Measurements from ENCODE around the gene LIPC.

The LIPC gene

GRCh38 chr15:58392611-58393161 is 39.1 kb upstream of the LIPC start:
- Histone ChIP-seq H3K9me3 (ENCODE audit: control insufficient read depth in 1 of 2, low read length in 2 of 2) (no peaks in the 10 kb centered on the region), H3K4me1 (ENCODE audit: control insufficient read depth in 1 of 2, insufficient read depth in 2 of 2, low read length in 2 of 2) (no peaks in the 10 kb centered on the region), H3K36me3 (ENCODE audit: control insufficient read depth in 1 of 2, insufficient read depth in 2 of 2, low read length in 2 of 2) (no peaks in the 10 kb centered on the region), H3K27me3 (ENCODE audit: low read depth, low read length) (no peaks in the 10 kb centered on the region), H3K4me3 (ENCODE audit: low read depth in 1 of 2, low read length in 2 of 2) (no peak overlapping the region), H3K27ac (ENCODE audit: low read length) (no peak overlapping the region)

- Histone ChIP-seq H3K36me3 (ENCODE audit: control insufficient read depth in 1 of 2, insufficient read depth in 2 of 2, low read length in 2 of 2) (no peaks in the 10 kb centered on the region), H3K4me3 (ENCODE audit: low read depth in 1 of 2, low read length in 2 of 2) (no peak overlapping the region), H3K9me3 (ENCODE audit: control insufficient read depth in 1 of 2, low read length in 2 of 2) (no peaks in the 10 kb centered on the region)
Observed at GRCh38 chr15:58393241-58393662, 38.5 kb upstream of the LIPC start.

GRCh38 chr15:58396181-58396580 is 35.6 kb upstream of the LIPC start:
- H3K4me1 ChIP-seq (ENCODE audit: control insufficient read depth in 1 of 2, insufficient read depth in 2 of 2, low read length in 2 of 2): no peaks in the 10 kb centered on the region
- no peaks in the 10 kb centered on the region for H3K9me3 ChIP-seq (ENCODE audit: control insufficient read depth in 1 of 2, low read length in 2 of 2)
- H3K27me3 ChIP-seq (ENCODE audit: low read depth, low read length): no peaks in the 10 kb centered on the region
- no peaks in the 10 kb centered on the region for H3K36me3 ChIP-seq (ENCODE audit: control insufficient read depth in 1 of 2, insufficient read depth in 2 of 2, low read length in 2 of 2)
- no peak overlapping the region for H3K4me3 ChIP-seq (ENCODE audit: low read depth in 1 of 2, low read length in 2 of 2)
- no peak overlapping the region for H3K27ac ChIP-seq (ENCODE audit: low read length)

More at GRCh38 chr15:58393241-58393662, 38.5 kb upstream of the LIPC start:
- Histone ChIP-seq H3K27me3 (ENCODE audit: low read depth, low read length) (no peaks in the 10 kb centered on the region), H3K27ac (ENCODE audit: low read length) (no peak overlapping the region), H3K4me1 (ENCODE audit: control insufficient read depth in 1 of 2, insufficient read depth in 2 of 2, low read length in 2 of 2) (no peaks in the 10 kb centered on the region)

DNA sequence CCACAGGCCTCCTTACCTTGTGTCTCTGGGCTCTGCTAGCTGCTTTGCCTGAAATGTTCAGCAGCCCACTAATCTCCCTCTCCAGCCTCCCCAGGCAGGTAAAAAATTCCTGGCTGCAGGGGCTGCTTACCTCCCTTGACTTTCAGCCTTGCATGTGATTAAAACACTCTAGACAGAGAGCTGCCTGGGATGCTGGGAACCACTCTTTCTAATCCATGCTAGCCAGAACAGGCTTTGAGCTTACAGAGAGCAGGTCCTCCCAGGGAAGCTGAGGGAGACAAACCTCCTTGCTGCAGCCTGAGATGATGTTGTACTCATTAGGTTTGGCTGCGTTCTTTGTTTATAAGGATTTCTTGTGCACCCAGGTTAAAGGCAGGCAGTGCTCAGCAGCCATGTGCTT is 33.7 kb upstream of the LIPC start:
- no peaks in the 10 kb centered on the region for H3K4me1 ChIP-seq (ENCODE audit: control insufficient read depth in 1 of 2, insufficient read depth in 2 of 2, low read length in 2 of 2)
- H3K27me3 ChIP-seq (ENCODE audit: low read depth, low read length): no peaks in the 10 kb centered on the region
- no peaks in the 10 kb centered on the region for H3K9me3 ChIP-seq (ENCODE audit: control insufficient read depth in 1 of 2, low read length in 2 of 2)
- no peak overlapping the region for H3K27ac ChIP-seq (ENCODE audit: low read length)
- no peaks in the 10 kb centered on the region for H3K36me3 ChIP-seq (ENCODE audit: control insufficient read depth in 1 of 2, insufficient read depth in 2 of 2, low read length in 2 of 2)
- no peak overlapping the region for H3K4me3 ChIP-seq (ENCODE audit: low read depth in 1 of 2, low read length in 2 of 2)

DNA sequence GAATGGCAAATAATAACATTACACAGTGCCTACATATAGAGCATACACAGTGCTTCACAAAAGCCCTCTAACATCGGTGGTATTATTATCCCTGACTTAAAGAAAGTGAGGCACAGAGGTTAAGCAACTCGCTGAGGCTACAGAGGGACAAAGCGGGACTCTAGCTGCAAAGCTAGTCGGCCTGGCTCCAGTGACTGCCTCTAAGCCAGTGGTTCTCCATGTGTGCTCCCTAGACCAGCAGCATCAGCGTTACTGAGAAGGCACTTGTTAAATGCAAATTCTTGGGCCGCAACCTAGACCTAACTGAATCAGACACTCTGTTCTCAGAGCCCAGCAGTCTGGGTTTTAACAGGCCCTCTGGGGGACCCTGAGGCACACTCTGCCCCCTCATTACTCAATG is 33.1 kb upstream of the LIPC start:
- Histone ChIP-seq H3K27ac (ENCODE audit: low read length) (no peak overlapping the region), H3K27me3 (ENCODE audit: low read depth, low read length) (no peaks in the 10 kb centered on the region), H3K9me3 (ENCODE audit: control insufficient read depth in 1 of 2, low read length in 2 of 2) (no peaks in the 10 kb centered on the region), H3K4me1 (ENCODE audit: control insufficient read depth in 1 of 2, insufficient read depth in 2 of 2, low read length in 2 of 2) (no peaks in the 10 kb centered on the region), H3K4me3 (ENCODE audit: low read depth in 1 of 2, low read length in 2 of 2) (no peak overlapping the region), H3K36me3 (ENCODE audit: control insufficient read depth in 1 of 2, insufficient read depth in 2 of 2, low read length in 2 of 2) (no peaks in the 10 kb centered on the region)

GRCh38 chr15:58399739-58400138 is 32.1 kb upstream of the LIPC start:
- H3K4me3 ChIP-seq (ENCODE audit: low read depth in 1 of 2, low read length in 2 of 2): no peak overlapping the region
- no peaks in the 10 kb centered on the region for H3K36me3 ChIP-seq (ENCODE audit: control insufficient read depth in 1 of 2, insufficient read depth in 2 of 2, low read length in 2 of 2)
- no peaks in the 10 kb centered on the region for H3K27me3 ChIP-seq (ENCODE audit: low read depth, low read length)
- H3K9me3 ChIP-seq (ENCODE audit: control insufficient read depth in 1 of 2, low read length in 2 of 2): no peaks in the 10 kb centered on the region
- H3K4me1 ChIP-seq (ENCODE audit: control insufficient read depth in 1 of 2, insufficient read depth in 2 of 2, low read length in 2 of 2): no peaks in the 10 kb centered on the region
- no peak overlapping the region for H3K27ac ChIP-seq (ENCODE audit: low read length)

- no peak overlapping the region for H3K27ac ChIP-seq (ENCODE audit: low read length)
Observed at GRCh38 chr15:58401276-58401675, 30.5 kb upstream of the LIPC start.

GRCh38 chr15:58401991-58402649 is 29.7 kb upstream of the LIPC start:
- H3K27me3 ChIP-seq (ENCODE audit: low read depth, low read length): no peaks in the 10 kb centered on the region
- no peaks in the 10 kb centered on the region for H3K4me1 ChIP-seq (ENCODE audit: control insufficient read depth in 1 of 2, insufficient read depth in 2 of 2, low read length in 2 of 2)
- no peaks in the 10 kb centered on the region for H3K36me3 ChIP-seq (ENCODE audit: control insufficient read depth in 1 of 2, insufficient read depth in 2 of 2, low read length in 2 of 2)
- no peak overlapping the region for H3K27ac ChIP-seq (ENCODE audit: low read length)
- no peaks in the 10 kb centered on the region for H3K9me3 ChIP-seq (ENCODE audit: control insufficient read depth in 1 of 2, low read length in 2 of 2)
- no peak overlapping the region for H3K4me3 ChIP-seq (ENCODE audit: low read depth in 1 of 2, low read length in 2 of 2)

More at GRCh38 chr15:58401276-58401675, 30.5 kb upstream of the LIPC start:
- Histone ChIP-seq H3K4me1 (ENCODE audit: control insufficient read depth in 1 of 2, insufficient read depth in 2 of 2, low read length in 2 of 2) (no peaks in the 10 kb centered on the region), H3K27me3 (ENCODE audit: low read depth, low read length) (no peaks in the 10 kb centered on the region), H3K36me3 (ENCODE audit: control insufficient read depth in 1 of 2, insufficient read depth in 2 of 2, low read length in 2 of 2) (no peaks in the 10 kb centered on the region), H3K4me3 (ENCODE audit: low read depth in 1 of 2, low read length in 2 of 2) (no peak overlapping the region), H3K9me3 (ENCODE audit: control insufficient read depth in 1 of 2, low read length in 2 of 2) (no peaks in the 10 kb centered on the region)

- Histone ChIP-seq H3K27ac (ENCODE audit: low read length) (no peak overlapping the region), H3K9me3 (ENCODE audit: control insufficient read depth in 1 of 2, low read length in 2 of 2) (no peaks in the 10 kb centered on the region), H3K27me3 (ENCODE audit: low read depth, low read length) (no peaks in the 10 kb centered on the region), H3K36me3 (ENCODE audit: control insufficient read depth in 1 of 2, insufficient read depth in 2 of 2, low read length in 2 of 2) (no peaks in the 10 kb centered on the region), H3K4me1 (ENCODE audit: control insufficient read depth in 1 of 2, insufficient read depth in 2 of 2, low read length in 2 of 2) (no peaks in the 10 kb centered on the region), H3K4me3 (ENCODE audit: low read depth in 1 of 2, low read length in 2 of 2) (no peak overlapping the region)
Observed at GRCh38 chr15:58403581-58403980, 28.2 kb upstream of the LIPC start.

DNA sequence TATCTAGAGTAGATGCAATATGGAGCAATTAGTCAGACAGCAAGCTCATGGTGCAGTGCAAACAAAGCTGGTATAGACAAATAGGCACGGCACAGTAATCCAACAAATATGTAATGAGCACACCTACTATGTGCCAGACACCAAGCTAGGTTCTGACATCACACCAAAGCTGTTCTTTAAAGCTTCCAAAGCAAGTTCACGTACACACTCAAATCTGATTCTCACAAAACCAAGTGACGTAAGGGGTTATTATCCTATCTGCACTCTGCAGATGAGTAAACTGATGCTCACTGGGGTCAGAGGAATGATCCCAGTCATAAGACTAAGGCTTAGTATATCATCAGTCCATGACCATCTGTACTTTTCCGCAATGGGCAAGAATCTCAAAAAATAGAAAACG is 27.8 kb upstream of the LIPC start:
- no peaks in the 10 kb centered on the region for H3K9me3 ChIP-seq (ENCODE audit: control insufficient read depth in 1 of 2, low read length in 2 of 2)
- H3K4me1 ChIP-seq (ENCODE audit: control insufficient read depth in 1 of 2, insufficient read depth in 2 of 2, low read length in 2 of 2): no peaks in the 10 kb centered on the region
- H3K36me3 ChIP-seq (ENCODE audit: control insufficient read depth in 1 of 2, insufficient read depth in 2 of 2, low read length in 2 of 2): no peaks in the 10 kb centered on the region
- H3K27ac ChIP-seq (ENCODE audit: low read length): no peak overlapping the region
- no peaks in the 10 kb centered on the region for H3K27me3 ChIP-seq (ENCODE audit: low read depth, low read length)
- H3K4me3 ChIP-seq (ENCODE audit: low read depth in 1 of 2, low read length in 2 of 2): no peak overlapping the region

DNA sequence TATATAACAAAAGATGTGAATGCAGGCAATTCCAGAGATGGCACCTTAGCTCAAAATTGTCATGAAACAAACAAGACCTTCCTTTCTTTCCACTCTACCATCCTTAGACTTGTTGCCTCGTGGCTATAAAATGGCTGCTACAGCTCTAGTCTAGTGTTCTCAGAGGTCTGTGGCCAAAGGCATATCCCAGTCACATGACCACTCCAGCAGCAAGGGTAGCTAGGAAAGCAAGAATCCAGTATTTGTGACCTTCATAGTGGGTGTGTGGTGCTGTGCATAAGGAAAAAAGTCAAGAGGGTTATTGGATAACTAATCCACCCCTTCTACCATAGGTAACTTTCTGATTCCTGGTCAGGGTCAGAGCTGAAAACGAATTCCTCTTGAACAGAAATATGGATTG is 27.1 kb upstream of the LIPC start:
- H3K4me1 ChIP-seq (ENCODE audit: control insufficient read depth in 1 of 2, insufficient read depth in 2 of 2, low read length in 2 of 2): no peaks in the 10 kb centered on the region
- H3K9me3 ChIP-seq (ENCODE audit: control insufficient read depth in 1 of 2, low read length in 2 of 2): no peaks in the 10 kb centered on the region
- H3K27ac ChIP-seq (ENCODE audit: low read length): no peak overlapping the region
- H3K27me3 ChIP-seq (ENCODE audit: low read depth, low read length): no peaks in the 10 kb centered on the region
- no peak overlapping the region for H3K4me3 ChIP-seq (ENCODE audit: low read depth in 1 of 2, low read length in 2 of 2)
- H3K36me3 ChIP-seq (ENCODE audit: control insufficient read depth in 1 of 2, insufficient read depth in 2 of 2, low read length in 2 of 2): no peaks in the 10 kb centered on the region

DNA sequence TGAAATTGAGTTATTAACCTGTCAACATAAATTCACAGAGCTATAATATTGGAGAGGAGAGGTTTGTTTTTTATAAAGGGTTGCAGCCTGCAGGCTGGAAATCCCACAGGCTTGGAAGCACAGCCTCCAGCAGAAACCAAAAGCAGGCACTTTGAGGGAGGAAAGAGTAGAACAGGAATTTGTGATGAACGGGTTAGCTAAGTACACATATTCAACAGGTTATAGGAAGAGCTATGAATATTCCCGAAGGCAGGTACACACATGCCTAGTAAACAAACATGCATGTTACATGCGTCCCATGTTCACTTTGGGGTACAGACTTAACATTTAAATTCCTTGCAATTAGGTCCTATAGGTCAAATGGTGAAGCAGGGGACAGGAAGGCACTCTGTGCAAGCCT is 25.9 kb upstream of the LIPC start:
- Histone ChIP-seq H3K4me1 (ENCODE audit: control insufficient read depth in 1 of 2, insufficient read depth in 2 of 2, low read length in 2 of 2) (no peaks in the 10 kb centered on the region), H3K4me3 (ENCODE audit: low read depth in 1 of 2, low read length in 2 of 2) (no peak overlapping the region), H3K9me3 (ENCODE audit: control insufficient read depth in 1 of 2, low read length in 2 of 2) (no peaks in the 10 kb centered on the region), H3K36me3 (ENCODE audit: control insufficient read depth in 1 of 2, insufficient read depth in 2 of 2, low read length in 2 of 2) (no peaks in the 10 kb centered on the region), H3K27me3 (ENCODE audit: low read depth, low read length) (no peaks in the 10 kb centered on the region), H3K27ac (ENCODE audit: low read length) (no peak overlapping the region)
